Retinal pigment epithelial cell (primary cell): Measurements from ENCODE around the gene USP47.

ENCODE experiments used
- DNase-seq: peaks from one replicate; pipeline ENCODE4 v3.0.0-alpha.2; 2010; ENCODE audit warnings: low read depth
- H3K4me3 ChIP-seq: 2 replicates; pipeline ENCODE4 v1.5.1; 2011; ENCODE audit warnings: mild to moderate bottlenecking, low read length, control low read depth, moderate library complexity
- TF ChIP-seq, protein P1 (sequence below): conservative IDR thresholded peaks from 2 replicates; pipeline ENCODE4 v1.5.1; 2011; ENCODE audit warnings: low read depth, low read length, control low read depth, inconsistent platforms

The USP47 gene

DNA sequence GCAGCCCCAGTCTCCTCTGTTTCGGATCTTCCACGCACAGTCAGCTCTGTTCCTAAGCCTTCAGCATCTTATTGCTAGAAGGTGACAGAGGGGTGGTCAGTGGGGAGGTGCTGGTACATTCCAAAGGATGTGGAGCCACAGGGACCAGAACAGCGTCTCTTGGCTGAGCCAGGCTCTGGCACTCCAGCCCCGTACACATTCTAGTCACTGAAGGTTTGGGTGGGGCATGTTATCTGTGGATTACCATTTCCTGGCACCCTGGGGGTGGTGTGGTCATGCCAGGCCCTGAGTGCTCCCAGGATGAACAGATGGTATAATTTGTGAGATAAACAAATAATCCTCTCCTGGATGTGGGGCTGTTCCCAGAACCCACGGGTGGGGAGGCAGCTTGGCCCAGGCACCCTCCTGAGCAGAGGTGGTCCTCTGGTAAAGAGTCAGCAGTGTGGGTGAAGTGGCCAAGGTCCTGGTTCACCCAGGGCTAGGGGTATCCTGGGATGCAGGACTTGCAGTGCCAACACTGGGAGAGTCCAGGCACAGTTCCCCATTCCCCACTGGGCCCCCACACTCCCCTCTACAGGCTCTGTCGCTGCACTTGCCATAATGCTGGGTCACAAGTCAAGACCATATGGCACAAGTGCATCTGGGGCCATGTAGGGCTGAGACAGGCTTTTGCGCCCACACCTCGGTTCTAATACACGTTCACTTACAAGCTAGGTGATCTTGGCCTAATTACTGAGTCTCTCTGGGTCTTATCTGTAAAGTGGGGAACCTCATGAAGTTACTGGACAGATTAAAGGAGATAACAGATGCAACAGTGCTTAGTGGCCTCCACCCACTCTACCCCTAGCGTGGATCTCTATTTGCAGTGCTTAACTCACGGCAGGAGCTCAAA, 133.7 kb downstream of the USP47 start:
- TF ChIP-seq, protein P1, sequence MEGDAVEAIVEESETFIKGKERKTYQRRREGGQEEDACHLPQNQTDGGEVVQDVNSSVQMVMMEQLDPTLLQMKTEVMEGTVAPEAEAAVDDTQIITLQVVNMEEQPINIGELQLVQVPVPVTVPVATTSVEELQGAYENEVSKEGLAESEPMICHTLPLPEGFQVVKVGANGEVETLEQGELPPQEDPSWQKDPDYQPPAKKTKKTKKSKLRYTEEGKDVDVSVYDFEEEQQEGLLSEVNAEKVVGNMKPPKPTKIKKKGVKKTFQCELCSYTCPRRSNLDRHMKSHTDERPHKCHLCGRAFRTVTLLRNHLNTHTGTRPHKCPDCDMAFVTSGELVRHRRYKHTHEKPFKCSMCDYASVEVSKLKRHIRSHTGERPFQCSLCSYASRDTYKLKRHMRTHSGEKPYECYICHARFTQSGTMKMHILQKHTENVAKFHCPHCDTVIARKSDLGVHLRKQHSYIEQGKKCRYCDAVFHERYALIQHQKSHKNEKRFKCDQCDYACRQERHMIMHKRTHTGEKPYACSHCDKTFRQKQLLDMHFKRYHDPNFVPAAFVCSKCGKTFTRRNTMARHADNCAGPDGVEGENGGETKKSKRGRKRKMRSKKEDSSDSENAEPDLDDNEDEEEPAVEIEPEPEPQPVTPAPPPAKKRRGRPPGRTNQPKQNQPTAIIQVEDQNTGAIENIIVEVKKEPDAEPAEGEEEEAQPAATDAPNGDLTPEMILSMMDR, result no peak
- H3K4me3 ChIP-seq, result no peak overlapping the region
- DNase-seq, result no peak

DNA sequence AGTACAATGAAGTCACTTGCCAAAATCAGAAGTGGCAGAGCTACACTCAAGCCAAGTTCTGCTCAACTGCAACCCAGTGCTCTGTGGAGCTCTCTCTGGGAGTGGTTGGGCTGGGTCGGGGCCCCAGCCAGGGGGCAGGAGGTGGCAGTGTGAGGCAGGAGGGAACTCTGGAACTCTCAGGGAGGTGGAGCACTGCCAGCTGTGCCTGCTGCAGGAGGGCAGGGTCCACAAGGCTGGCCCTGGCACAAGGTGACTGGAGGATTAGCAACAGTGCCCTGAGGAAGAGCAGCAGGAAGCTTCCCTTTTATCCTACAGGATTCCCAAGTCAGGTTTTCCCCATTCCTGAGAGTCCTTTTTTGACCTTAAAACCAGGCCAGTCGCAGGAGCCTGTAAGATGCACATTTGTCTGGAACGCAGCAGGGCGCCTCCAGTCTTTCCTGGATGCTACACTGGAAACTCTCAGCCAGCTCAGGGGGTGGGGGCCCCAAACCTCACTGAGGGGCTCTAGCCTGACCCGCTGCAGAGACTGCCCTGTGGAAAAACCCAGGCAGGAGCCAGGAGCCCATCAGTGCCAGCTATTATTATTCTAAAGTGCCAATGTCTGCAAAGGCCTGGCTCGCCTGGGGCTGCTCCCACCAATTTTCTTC, 134.8 kb downstream of the USP47 start:
- DNase-seq, result no peak
- TF ChIP-seq, protein P1, result no peak
- no peak overlapping the region for H3K4me3 ChIP-seq

DNA sequence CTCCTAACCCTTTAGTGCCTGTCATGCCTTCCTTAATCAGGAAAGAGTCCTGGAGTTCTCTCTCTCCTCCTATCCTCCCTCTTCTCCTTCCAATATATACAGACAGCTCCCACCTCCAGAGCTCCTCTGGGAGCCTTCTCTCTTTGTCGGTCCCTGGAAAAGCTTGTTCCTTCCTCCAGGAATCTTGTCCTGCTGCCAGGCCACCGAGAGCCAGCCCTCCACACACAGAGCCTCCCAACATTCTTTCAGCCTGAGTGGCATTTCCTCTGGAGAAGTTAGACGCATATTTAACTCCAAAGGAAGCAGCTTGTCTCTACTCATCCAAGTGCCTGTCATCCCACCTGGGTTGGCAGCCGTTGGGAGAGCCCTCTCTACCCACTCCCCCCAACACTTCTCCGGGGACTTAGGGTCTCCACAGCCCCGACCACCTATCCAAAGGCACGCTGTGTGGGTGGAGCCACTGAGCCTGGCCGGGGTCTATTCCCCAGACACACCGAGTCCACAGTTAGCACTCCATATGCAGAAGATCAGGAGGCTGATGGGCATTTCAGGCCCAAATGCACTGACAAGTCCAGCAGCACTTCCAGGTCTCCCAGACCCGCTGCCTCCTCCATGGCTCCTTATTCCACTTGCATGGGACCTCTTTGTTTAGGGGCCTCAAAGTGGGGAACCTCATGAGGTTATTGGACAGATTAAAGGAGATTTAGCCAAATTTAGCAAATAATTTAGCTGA, 135.6 kb downstream of the USP47 start:
- no peak overlapping the region for H3K4me3 ChIP-seq
- TF ChIP-seq, protein P1, result no peak
- no peak for DNase-seq

DNA sequence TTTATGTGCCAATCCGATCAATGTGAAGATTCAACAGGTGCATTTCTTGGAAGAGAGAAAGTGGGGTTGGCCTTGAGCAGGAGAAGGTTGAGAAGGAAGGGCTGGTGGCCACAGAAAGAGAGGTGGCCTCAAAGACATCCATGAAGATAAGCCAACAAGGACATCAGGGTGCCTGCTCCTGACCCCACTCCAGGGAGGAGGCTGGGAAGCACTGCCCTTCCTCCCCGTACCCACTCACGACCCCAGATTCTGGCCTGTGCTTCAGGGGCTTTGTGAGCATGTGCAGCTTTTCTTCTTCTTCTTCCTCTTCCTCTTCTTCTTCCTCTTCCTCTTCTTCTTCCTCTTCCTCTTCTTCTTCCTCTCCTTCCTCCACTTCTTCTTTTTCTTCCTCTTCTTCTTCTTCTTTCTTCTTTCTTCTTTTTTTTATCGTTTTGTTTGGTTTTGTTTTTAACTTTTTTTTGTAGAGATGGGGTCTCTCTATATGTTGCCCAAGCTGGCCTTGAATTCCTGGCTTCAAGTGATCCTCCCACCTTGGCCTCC, 136.4 kb downstream of the USP47 start:
- no peak overlapping the region for H3K4me3 ChIP-seq
- no peak for DNase-seq
- TF ChIP-seq, protein P1, result no peak

DNA sequence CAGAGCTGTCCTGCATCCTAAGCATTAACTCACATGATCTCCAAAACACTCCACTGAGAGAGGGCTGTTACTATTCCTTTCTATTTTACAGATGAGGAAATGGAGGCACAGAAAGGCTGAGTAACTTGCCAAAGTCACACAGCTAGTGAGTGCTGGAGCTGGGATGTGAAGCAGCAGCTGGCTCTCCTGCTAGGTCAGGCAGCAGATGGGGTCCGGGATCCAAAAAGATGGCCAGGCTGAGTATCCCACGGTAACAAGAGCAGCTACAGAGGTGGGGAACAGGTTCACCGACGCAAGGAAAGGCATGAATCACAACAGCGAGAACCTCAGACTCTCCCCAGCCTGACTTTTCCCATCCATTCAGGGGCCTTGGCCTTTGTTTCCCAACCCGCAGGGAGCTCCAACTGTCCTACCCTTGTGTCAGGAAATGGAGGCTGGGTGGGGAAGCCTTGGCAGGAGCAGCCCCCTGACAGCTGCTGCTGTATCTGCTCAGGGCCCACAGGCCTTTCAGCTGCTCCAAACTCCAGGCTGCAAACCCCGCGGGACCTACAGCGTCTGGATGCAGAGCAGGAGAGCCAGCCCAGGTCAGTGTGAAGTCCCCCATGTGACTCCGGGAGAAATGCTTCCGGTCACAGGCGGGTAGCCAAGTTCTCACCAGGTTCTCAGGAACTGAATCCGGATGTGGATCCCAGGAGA, 137.2 kb downstream of the USP47 start:
- DNase-seq, result no peak
- TF ChIP-seq, protein P1, result no peak
- H3K4me3 ChIP-seq, result no peak overlapping the region

DNA sequence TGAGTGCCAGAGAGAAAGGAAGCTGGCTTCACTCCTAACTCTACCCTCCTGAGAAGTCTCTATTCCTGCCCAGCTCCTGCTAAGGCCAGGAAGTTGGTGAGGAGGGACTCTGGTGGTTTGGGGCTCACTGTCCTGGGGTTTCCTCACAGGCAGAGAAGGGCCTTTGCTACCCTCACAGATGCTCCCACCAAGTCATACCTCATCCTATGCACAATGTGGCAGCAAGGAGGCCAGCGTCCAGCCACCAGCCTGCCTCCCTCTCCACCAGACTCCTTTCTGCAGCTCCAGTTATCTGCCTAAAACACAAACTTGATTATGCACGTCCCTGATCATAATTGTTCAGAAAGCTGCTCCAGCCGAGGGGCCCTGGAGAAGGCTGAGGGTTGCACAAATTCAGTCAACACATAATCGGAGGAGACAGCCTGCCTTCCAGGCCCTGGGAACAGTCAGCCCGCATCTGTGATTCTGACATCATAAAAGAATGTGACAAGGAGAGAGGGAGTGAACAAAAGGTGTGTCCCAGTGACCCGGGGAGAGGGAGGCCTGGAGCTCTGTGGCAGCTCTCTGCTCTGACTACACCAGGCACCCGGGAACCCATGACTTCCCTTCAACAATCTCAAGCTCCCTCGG, 137.8 kb downstream of the USP47 start:
- no peak overlapping the region for H3K4me3 ChIP-seq
- TF ChIP-seq, protein P1, result no peak
- peak; percentile 95 for DNase-seq
